Measurements from ENCODE around the gene KCNIP2. TPM values are rescaled to one million over a fixed set of nuclear protein-coding genes. Genes with fewer than 3 reads are reported as not detected.
"Not testable (repeated sequence)": the region's sequence is repeated elsewhere in the genome, so short reads cannot be mapped to it uniquely, and the experiment has no call there.

Gene KCNIP2
- total RNA-seq, 6 experiments from 2014 or later, result 0.53 to 1.9 (median 1.1) TPM

DNA sequence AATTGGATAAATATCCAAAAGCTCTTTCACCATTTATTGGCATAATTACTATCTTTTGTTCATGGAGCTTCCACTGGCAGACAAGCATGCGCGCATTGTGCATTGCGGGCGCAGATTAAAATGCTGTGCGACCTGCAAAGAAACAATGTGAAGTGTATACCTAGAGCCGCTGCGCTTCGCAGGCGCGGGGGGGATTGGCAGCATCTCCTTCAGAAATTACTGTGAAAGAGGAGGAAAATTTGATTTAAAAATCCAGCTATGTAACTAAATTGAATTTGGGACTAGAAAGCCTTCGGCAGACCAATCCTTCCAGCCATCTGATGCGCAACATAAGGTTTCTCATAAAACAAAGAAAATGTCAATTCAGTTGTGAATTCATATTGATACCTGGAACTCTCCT, 50.1 kb downstream of the KCNIP2 start:
- Histone ChIP-seq H3K27me3 (no peaks in the 10 kb centered on the region), H3K4me1 (no peaks in the 10 kb centered on the region), H3K27ac (no peak overlapping the region), H3K9me3 (no peaks in the 10 kb centered on the region), H3K4me3 (no peak overlapping the region), H3K36me3 (peaks cover 20 to 100% (median 61%) of the 10 kb centered on the region in 4 donors)
- DNase-seq, result no peak
- TF ChIP-seq, protein P1, sequence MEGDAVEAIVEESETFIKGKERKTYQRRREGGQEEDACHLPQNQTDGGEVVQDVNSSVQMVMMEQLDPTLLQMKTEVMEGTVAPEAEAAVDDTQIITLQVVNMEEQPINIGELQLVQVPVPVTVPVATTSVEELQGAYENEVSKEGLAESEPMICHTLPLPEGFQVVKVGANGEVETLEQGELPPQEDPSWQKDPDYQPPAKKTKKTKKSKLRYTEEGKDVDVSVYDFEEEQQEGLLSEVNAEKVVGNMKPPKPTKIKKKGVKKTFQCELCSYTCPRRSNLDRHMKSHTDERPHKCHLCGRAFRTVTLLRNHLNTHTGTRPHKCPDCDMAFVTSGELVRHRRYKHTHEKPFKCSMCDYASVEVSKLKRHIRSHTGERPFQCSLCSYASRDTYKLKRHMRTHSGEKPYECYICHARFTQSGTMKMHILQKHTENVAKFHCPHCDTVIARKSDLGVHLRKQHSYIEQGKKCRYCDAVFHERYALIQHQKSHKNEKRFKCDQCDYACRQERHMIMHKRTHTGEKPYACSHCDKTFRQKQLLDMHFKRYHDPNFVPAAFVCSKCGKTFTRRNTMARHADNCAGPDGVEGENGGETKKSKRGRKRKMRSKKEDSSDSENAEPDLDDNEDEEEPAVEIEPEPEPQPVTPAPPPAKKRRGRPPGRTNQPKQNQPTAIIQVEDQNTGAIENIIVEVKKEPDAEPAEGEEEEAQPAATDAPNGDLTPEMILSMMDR (IDR thresholded peaks at IDR 0.05), result no peak
- TF ChIP-seq POLR2A (IDR thresholded peaks at IDR 0.05), result no peak
- WGBS (ENCODE audit: insufficient coverage, low coverage, low lambda C conversion rate, missing lambda C conversion rate), result 98% methylated on average over 11 of the region's 12 CpGs
- intact Hi-C loops (cut with DNase I), result no loop called here
- no peak for ATAC-seq

DNA sequence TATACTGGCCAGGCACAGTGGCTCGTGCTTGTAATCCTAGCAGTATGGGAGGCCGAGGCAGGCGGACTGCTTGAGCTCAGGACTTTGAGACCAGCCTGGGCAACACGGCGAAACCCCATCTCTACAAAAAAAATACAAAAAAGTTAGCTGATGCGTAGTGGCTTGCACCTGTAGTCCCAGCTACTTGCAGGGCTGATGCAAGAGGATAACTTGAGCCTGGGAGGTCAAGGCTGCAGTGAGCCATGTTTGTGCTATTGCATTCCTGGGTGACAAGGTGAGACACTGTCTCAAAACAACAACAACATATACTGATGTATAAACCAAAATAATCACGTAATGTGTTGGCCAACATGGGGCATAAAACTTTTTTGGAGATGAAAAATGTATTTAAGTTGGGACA, 53.9 kb downstream of the KCNIP2 start:
- no peak for ATAC-seq
- Histone ChIP-seq H3K27ac (no peak overlapping the region), H3K4me3 (no peak overlapping the region), H3K36me3 (peaks cover 20 to 93% (median 50%) of the 10 kb centered on the region in 4 donors), H3K9me3 (no peaks in the 10 kb centered on the region), H3K27me3 (no peaks in the 10 kb centered on the region), H3K4me1 (no peaks in the 10 kb centered on the region)
- WGBS (ENCODE audit: insufficient coverage, low coverage, low lambda C conversion rate, missing lambda C conversion rate), result 90% methylated on average over 7 of the region's 7 CpGs
- intact Hi-C loops (cut with DNase I), result no loop called here
- no peak for DNase-seq
- TF ChIP-seq, protein P1 (IDR thresholded peaks at IDR 0.05), result no peak
- no peak for TF ChIP-seq POLR2A (IDR thresholded peaks at IDR 0.05)

DNA sequence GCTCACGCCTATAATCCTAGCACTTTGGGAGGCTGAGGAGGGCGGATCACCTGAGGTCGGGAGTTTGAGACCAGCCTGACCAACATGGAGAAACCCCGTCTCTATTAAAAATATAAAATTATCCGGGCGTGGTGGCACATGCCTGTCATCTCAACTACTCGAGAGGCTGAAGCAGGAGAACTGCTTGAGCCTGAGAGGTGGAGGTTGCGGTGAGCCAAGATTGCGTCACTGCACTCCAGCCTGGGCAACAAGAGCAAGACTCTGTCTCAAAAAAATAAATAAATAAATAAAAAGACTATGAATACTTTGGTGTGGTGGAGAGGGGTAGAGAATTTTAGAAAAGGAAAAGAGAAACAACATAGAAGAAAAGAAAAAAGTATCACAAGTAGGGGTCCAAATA, 54.4 kb downstream of the KCNIP2 start:
- H3K27me3 ChIP-seq; H3K9me3 ChIP-seq; H3K4me3 ChIP-seq; H3K4me1 ChIP-seq; ATAC-seq; H3K27ac ChIP-seq; intact Hi-C loops (cut with DNase I); DNase-seq: not testable (repeated sequence)
- H3K36me3 ChIP-seq, result peaks cover 20 to 88% (median 48%) of the 10 kb centered on the region in 4 donors
- WGBS (ENCODE audit: insufficient coverage, low coverage, low lambda C conversion rate, missing lambda C conversion rate), result 80% methylated on average over 7 of the region's 9 CpGs

DNA sequence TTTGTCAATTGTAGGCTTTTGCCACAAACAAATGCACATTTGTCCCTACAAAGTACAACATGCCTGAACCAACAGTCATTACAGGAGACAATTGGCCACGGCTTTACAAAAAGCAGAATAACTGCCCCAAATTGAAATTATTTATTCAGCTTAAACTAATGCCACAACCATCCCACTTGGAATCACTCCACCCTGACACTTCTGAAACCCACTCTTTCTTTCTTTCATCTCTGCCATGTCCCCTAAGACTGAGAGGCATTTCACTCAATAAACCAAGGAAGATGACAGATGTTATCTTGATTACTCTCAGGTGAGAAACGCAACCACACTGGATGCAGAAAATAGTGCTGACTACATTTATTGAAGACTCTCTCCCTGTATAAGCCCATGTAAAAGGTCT, 57.8 kb downstream of the KCNIP2 start:
- H3K27me3 ChIP-seq, result no peaks in the 10 kb centered on the region
- TF ChIP-seq POLR2A (IDR thresholded peaks at IDR 0.05), result no peak
- TF ChIP-seq, protein P1 (IDR thresholded peaks at IDR 0.05), result no peak
- no peaks in the 10 kb centered on the region for H3K9me3 ChIP-seq
- intact Hi-C loops (cut with DNase I), result no loop called here
- no peak for DNase-seq
- 88% methylated on average over 2 of the region's 2 CpGs for WGBS (ENCODE audit: insufficient coverage, low coverage, low lambda C conversion rate, missing lambda C conversion rate)
- peaks cover 0 to 8% (median 0%) of the 10 kb centered on the region in 4 donors for H3K4me1 ChIP-seq
- H3K4me3 ChIP-seq, result no peak overlapping the region
- no peak for ATAC-seq
- peaks cover 8 to 54% (median 25%) of the 10 kb centered on the region in 4 donors for H3K36me3 ChIP-seq
- H3K27ac ChIP-seq, result no peak overlapping the region

DNA sequence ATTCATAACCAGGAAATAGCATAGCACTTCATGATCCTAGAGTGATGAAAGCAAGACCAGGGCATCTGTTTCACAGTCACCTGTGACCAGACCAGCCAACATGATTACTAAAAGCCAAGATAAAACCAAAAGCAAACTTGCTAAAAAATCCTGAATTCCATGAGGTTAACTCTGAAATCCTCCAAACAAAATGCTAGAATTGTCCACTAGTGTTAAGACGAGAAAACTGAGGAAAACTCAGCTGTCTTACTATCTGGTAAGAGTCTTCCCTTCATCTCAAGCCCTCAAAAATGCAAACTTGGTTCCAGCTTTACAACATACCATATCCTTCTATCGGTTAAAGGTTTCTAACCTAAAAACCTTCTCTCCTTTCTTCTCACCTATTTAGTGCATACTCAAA, 59.0 kb downstream of the KCNIP2 start:
- peaks cover 2 to 42% (median 21%) of the 10 kb centered on the region in 4 donors for H3K36me3 ChIP-seq

More for the DNA sequence above, 59.0 kb downstream of the KCNIP2 start:
- Histone ChIP-seq H3K4me3 (no peak overlapping the region), H3K27me3 (no peaks in the 10 kb centered on the region), H3K4me1 (peaks cover 0 to 16% (median 3%) of the 10 kb centered on the region in 4 donors), H3K9me3 (no peaks in the 10 kb centered on the region), H3K27ac (no peak overlapping the region)
- TF ChIP-seq, protein P1 (IDR thresholded peaks at IDR 0.05), result no peak
- no peak for TF ChIP-seq POLR2A (IDR thresholded peaks at IDR 0.05)
- ATAC-seq, result no peak
- no peak for DNase-seq
- intact Hi-C loops (cut with DNase I), result no loop called here
- 67% methylated on average over 2 of the region's 2 CpGs for WGBS (ENCODE audit: insufficient coverage, low coverage, low lambda C conversion rate, missing lambda C conversion rate)

Data from right lobe of liver (tissue), 6 donors.